Neural cell (in vitro differentiated cells): Measurements from ENCODE around the gene ENTPD8.

ENCODE experiments used
- EP300 ChIP-seq: fragments of 450-650 bp; conservative IDR thresholded peaks from 2 replicates; pipeline ENCODE4 v1.6.1; 2014; ENCODE audit warnings: antibody characterized with exemption, mild to moderate bottlenecking, moderate library complexity; ENCODE audit not compliant: poor library complexity, severe bottlenecking
- EZH2 ChIP-seq: fragments of 200-600, 300-800 bp; shearing (Covaris generic), sonication (generic); IDR thresholded peaks from 2 replicates; pipeline ENCODE4 v1.6.1; 2014; ENCODE audit warnings: antibody characterized with exemption, low read length, borderline replicate concordance, mild to moderate bottlenecking; ENCODE audit not compliant: insufficient read depth, poor library complexity, severe bottlenecking
- POLR2AphosphoS5 ChIP-seq: IDR thresholded peaks from 2 replicates; pipeline ENCODE4 v1.6.1; 2012
- SMC3 ChIP-seq: fragments of 450-650 bp; conservative IDR thresholded peaks from 2 replicates; pipeline ENCODE4 v1.6.1; 2014; ENCODE audit warnings: antibody characterized with exemption, mild to moderate bottlenecking, moderate library complexity; ENCODE audit not compliant: poor library complexity
- TAF1 ChIP-seq: IDR thresholded peaks from 2 replicates; pipeline ENCODE4 v1.6.1; 2012; ENCODE audit warnings: low read depth
- TF ChIP-seq, protein P1 (sequence below): fragments of 450-650 bp; IDR thresholded peaks from 2 replicates; pipeline ENCODE4 v1.5.1; 2014; ENCODE audit warnings: antibody characterized with exemption, mild to moderate bottlenecking, moderate library complexity; ENCODE audit not compliant: poor library complexity, severe bottlenecking

DNA sequence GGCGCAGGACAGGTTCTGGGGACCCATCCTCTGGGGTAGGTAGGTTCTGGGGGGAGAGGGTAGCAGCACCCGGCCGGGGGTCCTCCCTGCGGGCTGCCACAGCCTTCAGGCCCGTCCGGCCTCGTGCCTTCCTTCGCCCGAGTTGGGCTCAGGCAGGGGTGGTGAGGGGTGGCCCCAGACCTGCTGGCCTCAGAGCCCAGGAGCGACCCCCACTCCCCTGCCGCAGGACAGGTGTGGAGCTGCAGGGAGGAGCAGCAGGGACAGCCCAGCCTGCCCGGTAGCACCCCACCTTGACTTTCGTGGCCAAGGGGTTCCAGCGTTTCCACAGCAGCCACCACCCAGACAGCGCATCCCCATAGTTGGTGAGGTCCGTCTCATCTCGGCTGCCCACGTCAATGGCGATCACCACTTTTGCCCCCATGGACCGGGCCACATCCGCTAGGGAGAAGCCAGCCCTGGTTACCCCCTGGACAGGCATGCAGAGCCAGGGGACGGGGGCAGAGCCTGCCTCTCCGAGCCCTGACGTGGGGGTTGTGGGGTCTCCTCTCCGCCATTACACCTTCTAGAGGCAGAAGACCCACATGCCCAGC, 21.3 kb upstream of the ENTPD8 start:
- TF ChIP-seq, protein P1, sequence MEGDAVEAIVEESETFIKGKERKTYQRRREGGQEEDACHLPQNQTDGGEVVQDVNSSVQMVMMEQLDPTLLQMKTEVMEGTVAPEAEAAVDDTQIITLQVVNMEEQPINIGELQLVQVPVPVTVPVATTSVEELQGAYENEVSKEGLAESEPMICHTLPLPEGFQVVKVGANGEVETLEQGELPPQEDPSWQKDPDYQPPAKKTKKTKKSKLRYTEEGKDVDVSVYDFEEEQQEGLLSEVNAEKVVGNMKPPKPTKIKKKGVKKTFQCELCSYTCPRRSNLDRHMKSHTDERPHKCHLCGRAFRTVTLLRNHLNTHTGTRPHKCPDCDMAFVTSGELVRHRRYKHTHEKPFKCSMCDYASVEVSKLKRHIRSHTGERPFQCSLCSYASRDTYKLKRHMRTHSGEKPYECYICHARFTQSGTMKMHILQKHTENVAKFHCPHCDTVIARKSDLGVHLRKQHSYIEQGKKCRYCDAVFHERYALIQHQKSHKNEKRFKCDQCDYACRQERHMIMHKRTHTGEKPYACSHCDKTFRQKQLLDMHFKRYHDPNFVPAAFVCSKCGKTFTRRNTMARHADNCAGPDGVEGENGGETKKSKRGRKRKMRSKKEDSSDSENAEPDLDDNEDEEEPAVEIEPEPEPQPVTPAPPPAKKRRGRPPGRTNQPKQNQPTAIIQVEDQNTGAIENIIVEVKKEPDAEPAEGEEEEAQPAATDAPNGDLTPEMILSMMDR = no peak
- TF ChIP-seq EP300 (no peak), EZH2 (no peak), TAF1 (no peak), POLR2AphosphoS5 (no peak), SMC3 (no peak)
